HFF-Myc (cell line): ENCODE results near the gene NOL4L.

ENCODE experiments used
- DNase-seq: peaks from one replicate; pipeline ENCODE4 v3.0.0-alpha.2; 2011; ENCODE audit warnings: low read depth; ENCODE audit errors: extremely low read depth
- H3K4me3 ChIP-seq: replicated peaks from 2 replicates; pipeline ENCODE4 v1.5.1; 2011; ENCODE audit warnings: low read depth, mild to moderate bottlenecking, control low read depth, low read length
- TF ChIP-seq, protein P1 (sequence below): IDR thresholded peaks from 2 replicates; pipeline ENCODE4 v1.5.1; 2012; ENCODE audit warnings: mild to moderate bottlenecking, low read depth, low read length, control low read depth; ENCODE audit errors: missing control alignments

The NOL4L gene

GRCh38 chr20:32439132-32439829 is 145.9 kb downstream of the NOL4L start:
- DNase-seq: no peak
- TF ChIP-seq, protein P1, sequence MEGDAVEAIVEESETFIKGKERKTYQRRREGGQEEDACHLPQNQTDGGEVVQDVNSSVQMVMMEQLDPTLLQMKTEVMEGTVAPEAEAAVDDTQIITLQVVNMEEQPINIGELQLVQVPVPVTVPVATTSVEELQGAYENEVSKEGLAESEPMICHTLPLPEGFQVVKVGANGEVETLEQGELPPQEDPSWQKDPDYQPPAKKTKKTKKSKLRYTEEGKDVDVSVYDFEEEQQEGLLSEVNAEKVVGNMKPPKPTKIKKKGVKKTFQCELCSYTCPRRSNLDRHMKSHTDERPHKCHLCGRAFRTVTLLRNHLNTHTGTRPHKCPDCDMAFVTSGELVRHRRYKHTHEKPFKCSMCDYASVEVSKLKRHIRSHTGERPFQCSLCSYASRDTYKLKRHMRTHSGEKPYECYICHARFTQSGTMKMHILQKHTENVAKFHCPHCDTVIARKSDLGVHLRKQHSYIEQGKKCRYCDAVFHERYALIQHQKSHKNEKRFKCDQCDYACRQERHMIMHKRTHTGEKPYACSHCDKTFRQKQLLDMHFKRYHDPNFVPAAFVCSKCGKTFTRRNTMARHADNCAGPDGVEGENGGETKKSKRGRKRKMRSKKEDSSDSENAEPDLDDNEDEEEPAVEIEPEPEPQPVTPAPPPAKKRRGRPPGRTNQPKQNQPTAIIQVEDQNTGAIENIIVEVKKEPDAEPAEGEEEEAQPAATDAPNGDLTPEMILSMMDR: no peak
- H3K4me3 ChIP-seq: no peak overlapping the region

DNA sequence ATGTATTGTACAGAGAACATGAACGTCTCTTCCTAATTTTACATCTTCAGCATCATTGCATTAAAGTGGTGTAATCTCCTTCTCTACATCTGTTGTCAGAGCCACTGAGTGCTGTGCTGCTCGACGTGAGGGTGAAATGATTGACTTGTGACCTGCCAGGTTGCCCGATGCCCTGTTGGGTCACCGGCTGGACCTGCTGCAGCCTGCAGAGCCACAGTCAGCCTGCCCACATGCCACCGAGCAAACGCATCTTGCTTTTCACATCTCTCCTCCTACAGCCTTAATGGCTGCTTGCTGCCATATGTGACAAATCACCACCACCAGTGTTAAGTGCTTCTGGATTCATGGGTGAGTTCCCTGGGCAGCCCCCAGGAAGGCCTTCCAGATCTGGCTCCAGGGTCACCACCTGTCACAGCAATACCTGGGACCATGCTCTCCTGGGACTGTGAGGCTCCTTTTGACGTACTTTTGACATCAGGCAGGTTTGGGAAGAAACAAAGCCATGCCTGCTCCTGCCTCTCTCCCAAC is 146.7 kb downstream of the NOL4L start:
- TF ChIP-seq, protein P1: no peak
- no peak overlapping the region for H3K4me3 ChIP-seq
- no peak for DNase-seq

GRCh38 chr20:32437391-32438074 is 147.6 kb downstream of the NOL4L start:
- no peak for DNase-seq
- H3K4me3 ChIP-seq: no peak overlapping the region

DNA sequence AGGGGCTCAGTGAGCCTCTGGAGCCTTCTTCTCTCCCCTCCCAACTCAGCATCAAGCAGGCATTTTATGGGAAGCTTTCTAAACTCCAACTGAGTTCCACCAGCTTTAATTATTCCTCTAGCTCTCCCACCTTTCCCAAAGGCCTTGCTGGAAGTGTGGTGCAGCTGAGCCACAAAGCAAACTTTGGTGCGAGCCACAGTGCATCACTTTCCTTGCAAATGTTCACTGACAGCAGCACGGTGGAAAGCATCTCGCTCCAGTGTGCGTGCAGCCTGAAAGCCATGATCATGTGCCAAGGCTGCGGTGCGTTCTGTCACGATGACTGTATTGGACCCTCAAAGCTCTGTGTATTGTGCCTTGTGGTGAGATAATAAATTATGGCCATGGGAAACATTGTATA is 148.2 kb downstream of the NOL4L start:
- H3K4me3 ChIP-seq: no peak overlapping the region
- TF ChIP-seq, protein P1: no peak
- no peak for DNase-seq

More at GRCh38 chr20:32437391-32438074, 147.6 kb downstream of the NOL4L start:
- TF ChIP-seq, protein P1: peak; percentile 28

DNA sequence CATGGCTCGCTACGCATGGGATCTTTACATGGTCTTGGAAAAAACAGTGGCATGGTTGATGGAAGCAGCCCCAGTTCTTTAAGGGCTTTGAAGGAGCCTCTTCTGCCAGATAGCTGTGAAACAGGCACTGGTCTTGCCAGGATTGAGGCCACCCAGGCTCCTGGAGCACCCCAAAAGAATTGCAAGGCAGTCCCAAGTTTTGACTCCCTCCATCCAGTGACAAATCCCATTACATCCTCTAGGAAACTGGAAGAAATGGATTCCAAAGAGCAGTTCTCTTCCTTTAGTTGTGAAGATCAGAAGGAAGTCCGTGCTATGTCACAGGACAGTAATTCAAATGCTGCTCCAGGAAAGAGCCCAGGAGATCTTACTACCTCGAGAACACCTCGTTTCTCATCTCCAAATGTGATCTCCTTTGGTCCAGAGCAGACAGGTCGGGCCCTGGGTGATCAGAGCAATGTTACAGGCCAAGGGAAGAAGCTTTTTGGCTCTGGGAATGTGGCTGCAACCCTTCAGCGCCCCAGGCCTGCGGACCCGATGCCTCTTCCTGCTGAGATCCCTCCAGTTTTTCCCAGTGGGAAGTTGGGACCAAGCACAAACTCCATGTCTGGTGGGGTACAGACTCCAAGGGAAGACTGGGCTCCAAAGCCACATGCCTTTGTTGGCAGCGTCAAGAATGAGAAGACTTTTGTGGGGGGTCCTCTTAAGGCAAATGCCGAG is 148.8 kb downstream of the NOL4L start:
- H3K4me3 ChIP-seq: no peak overlapping the region
- no peak for DNase-seq
- TF ChIP-seq, protein P1: no peak

- DNase-seq: no peak
- TF ChIP-seq, protein P1: no peak
- H3K4me3 ChIP-seq: no peak overlapping the region
Observed at GRCh38 chr20:32435449-32436107, 149.6 kb downstream of the NOL4L start.
